Right lobe of liver (tissue), 4 donors: ENCODE results near the gene SLC49A3.

ENCODE experiments used
- POLR2A ChIP-seq: fragments of 450-650 bp; IDR thresholded peaks from one replicate; pipeline ENCODE4 v1.6.1; 2017; ENCODE audit warnings: antibody characterized with exemption, mild to moderate bottlenecking
- TF ChIP-seq, protein P1 (sequence below), 4 donors: fragments of 200-600 bp in 3 of 4; fragments of 450-650 bp in 1 of 4; IDR thresholded peaks; one replicate each; pipeline versions ENCODE4 v1.5.1 to v1.8.0; 2016 to 2022; ENCODE audit warnings: antibody characterized with exemption in 4 of 4, mild to moderate bottlenecking in 2 of 4
- donor health status: DM: no; HTN: no; CAD: no.
- donor health status: DM: no; HTN: no; CAD: no.
- donor health status: DM: no; HTN: yes; CAD: no.

DNA sequence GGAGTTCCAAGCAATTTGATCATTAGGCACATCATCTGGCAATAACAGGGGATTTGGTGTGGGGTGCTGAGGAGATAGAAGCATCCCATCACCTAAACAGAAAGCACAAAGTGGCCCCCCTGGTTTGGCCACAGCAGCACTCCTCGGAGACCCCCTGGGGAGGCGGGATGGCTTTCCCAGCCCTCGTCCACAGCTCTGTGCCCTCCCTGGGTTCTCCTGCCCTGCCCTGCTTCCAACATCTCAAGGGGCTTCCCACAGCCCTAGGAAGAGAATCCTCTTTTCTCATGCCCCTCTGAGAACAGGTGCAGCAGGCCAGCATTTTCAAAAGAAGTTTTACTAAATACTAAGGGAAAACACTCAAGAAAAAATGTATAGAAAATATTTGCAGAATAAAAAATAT, 27.7 kb downstream of the SLC49A3 start:
- TF ChIP-seq, protein P1, sequence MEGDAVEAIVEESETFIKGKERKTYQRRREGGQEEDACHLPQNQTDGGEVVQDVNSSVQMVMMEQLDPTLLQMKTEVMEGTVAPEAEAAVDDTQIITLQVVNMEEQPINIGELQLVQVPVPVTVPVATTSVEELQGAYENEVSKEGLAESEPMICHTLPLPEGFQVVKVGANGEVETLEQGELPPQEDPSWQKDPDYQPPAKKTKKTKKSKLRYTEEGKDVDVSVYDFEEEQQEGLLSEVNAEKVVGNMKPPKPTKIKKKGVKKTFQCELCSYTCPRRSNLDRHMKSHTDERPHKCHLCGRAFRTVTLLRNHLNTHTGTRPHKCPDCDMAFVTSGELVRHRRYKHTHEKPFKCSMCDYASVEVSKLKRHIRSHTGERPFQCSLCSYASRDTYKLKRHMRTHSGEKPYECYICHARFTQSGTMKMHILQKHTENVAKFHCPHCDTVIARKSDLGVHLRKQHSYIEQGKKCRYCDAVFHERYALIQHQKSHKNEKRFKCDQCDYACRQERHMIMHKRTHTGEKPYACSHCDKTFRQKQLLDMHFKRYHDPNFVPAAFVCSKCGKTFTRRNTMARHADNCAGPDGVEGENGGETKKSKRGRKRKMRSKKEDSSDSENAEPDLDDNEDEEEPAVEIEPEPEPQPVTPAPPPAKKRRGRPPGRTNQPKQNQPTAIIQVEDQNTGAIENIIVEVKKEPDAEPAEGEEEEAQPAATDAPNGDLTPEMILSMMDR (IDR thresholded peaks at IDR 0.05) = no peak
- TF ChIP-seq POLR2A = no peak
